Astrocyte of the spinal cord (primary cell): ENCODE data around the gene MYL12B.

ENCODE experiments used
- DNase-seq: peaks from one replicate; pipeline ENCODE4 v3.0.0; 2011; ENCODE audit warnings: low read depth, low spot score
- H3K4me3 ChIP-seq: 2 replicates; pipeline ENCODE4 v1.5.1; 2011; ENCODE audit warnings: low read depth, mild to moderate bottlenecking, low read length, moderate library complexity
- CTCF ChIP-seq: IDR thresholded peaks from 2 replicates; pipeline ENCODE4 v1.5.1; 2012; ENCODE audit warnings: low read depth, mild to moderate bottlenecking, low read length, inconsistent platforms
- in situ Hi-C: cut with HindIII; loops from 2 replicates; pipeline ENCODE4 v1.10.0; 2017; ENCODE audit warnings: low sequenced_read_pairs

Gene MYL12B

GRCh38 chr18:3225588-3225987, 36.3 kb upstream of the MYL12B start:
- DNase-seq = no peak
- TF ChIP-seq CTCF = no peak
- H3K4me3 ChIP-seq = no peak overlapping the region
- in situ Hi-C loops = no loop called here

GRCh38 chr18:3226048-3226447, 35.9 kb upstream of the MYL12B start:
- TF ChIP-seq CTCF = no peak
- in situ Hi-C loops = no loop called here

GRCh38 chr18:3230401-3231334, 31.3 kb upstream of the MYL12B start:
- TF ChIP-seq CTCF = no peak
- DNase-seq = no peak
- in situ Hi-C loops = no loop called here
- no peak overlapping the region for H3K4me3 ChIP-seq

More at GRCh38 chr18:3226048-3226447, 35.9 kb upstream of the MYL12B start:
- no peak for DNase-seq
- no peak overlapping the region for H3K4me3 ChIP-seq

- no peak for TF ChIP-seq CTCF
- no peak overlapping the region for H3K4me3 ChIP-seq
- in situ Hi-C loops = no loop called here
- DNase-seq = no peak
Measured at GRCh38 chr18:3233004-3233403, 28.9 kb upstream of the MYL12B start.

- DNase-seq = no peak
- in situ Hi-C loops = no loop called here
- no peak for TF ChIP-seq CTCF
- no peak overlapping the region for H3K4me3 ChIP-seq
Measured at GRCh38 chr18:3233433-3234168, 28.3 kb upstream of the MYL12B start.

GRCh38 chr18:3234457-3234856, 27.5 kb upstream of the MYL12B start:
- DNase-seq = no peak
- H3K4me3 ChIP-seq = no peak overlapping the region
- no peak for TF ChIP-seq CTCF
- in situ Hi-C loops = no loop called here
